Posterior vena cava (tissue), 2 donors: ENCODE measurements around the gene ACOXL. TPM values are rescaled to one million over a fixed set of nuclear protein-coding genes. Genes with fewer than 3 reads are reported as not detected.

Experiments used
- DNase-seq: peaks from one replicate; pipeline ENCODE4 v3.0.0-alpha.2; 2020; ENCODE audit warnings: low spot score
- intact Hi-C, 2 donors: fragments of 100-400 bp; cut with DNase I; formaldehyde crosslinking; loops; one replicate each; pipeline versions ENCODE4 v1.14.1 to v1.14.2; 2022 to 2023
- total RNA-seq, 2 donors: library from RNA; stranded (reverse); fragmentation: NEBNext Ultra II Directional; extraction: Animal tissue kit (Norgen Biotek cat#: 25700); gene quantifications; one replicate each; pipeline ENCODE4 v1.2.1, GENCODE V29; 2021
- donor health status: DM: yes; HTN: yes; CAD: no.
- donor health status: DM: yes; HTN: yes; CAD: no.

Gene ACOXL
- total RNA-seq, 2 donors from 2014 or later, result not detected

- intact Hi-C loops, result no loop called here
- no peak for DNase-seq
Measured at GRCh38 chr2:111011218-111011617, 278.8 kb downstream of the ACOXL start.

GRCh38 chr2:111015283-111015995 lies 283.1 kb downstream of the ACOXL start:
- DNase-seq, result no peak
- intact Hi-C loops, result no loop called here

- intact Hi-C loops, result no loop called here
- no peak for DNase-seq
Measured at GRCh38 chr2:111017034-111017622, 284.8 kb downstream of the ACOXL start.

GRCh38 chr2:111017909-111018308 lies 285.5 kb downstream of the ACOXL start:
- no peak for DNase-seq
- intact Hi-C loops, result no loop called here

- intact Hi-C loops, result no loop called here
- no peak for DNase-seq
Measured at GRCh38 chr2:111019381-111019780, 287.0 kb downstream of the ACOXL start.

GRCh38 chr2:111022633-111023032 lies 290.3 kb downstream of the ACOXL start:
- no peak for DNase-seq
- intact Hi-C loops, result loop anchor here in 1 of 2 donors (5.0 kb wide), 1 partner anchor 175 kb away; no protein-coding TSS in a partner anchor

GRCh38 chr2:111024496-111024895 lies 292.1 kb downstream of the ACOXL start:
- intact Hi-C loops, result loop anchor here in 1 of 2 donors (5.0 kb wide), 1 partner anchor 173 kb away; no protein-coding TSS in a partner anchor
- no peak for DNase-seq

- DNase-seq, result no peak
- intact Hi-C loops, result no loop called here
Measured at GRCh38 chr2:111025288-111025687, 292.9 kb downstream of the ACOXL start.

GRCh38 chr2:111028720-111029119 lies 296.3 kb downstream of the ACOXL start:
- intact Hi-C loops, result no loop called here
- DNase-seq, result no peak

- intact Hi-C loops, result no loop called here
- no peak for DNase-seq
Measured at GRCh38 chr2:111029181-111029927, 297.0 kb downstream of the ACOXL start.

- no peak for DNase-seq
Measured at GRCh38 chr2:111030260-111030891, 298.0 kb downstream of the ACOXL start.

GRCh38 chr2:111030945-111031344 lies 298.6 kb downstream of the ACOXL start:
- intact Hi-C loops, result no loop called here
- DNase-seq, result no peak

More at GRCh38 chr2:111030260-111030891, 298.0 kb downstream of the ACOXL start:
- intact Hi-C loops, result no loop called here

- intact Hi-C loops, result no loop called here
- no peak for DNase-seq
Measured at GRCh38 chr2:111031546-111032478, 299.4 kb downstream of the ACOXL start.

GRCh38 chr2:111032721-111033429 lies 300.5 kb downstream of the ACOXL start:
- no peak for DNase-seq
- intact Hi-C loops, result no loop called here

- no peak for DNase-seq
- intact Hi-C loops, result no loop called here
Measured at GRCh38 chr2:111034146-111034545, 301.8 kb downstream of the ACOXL start.

GRCh38 chr2:111034606-111035005 lies 302.2 kb downstream of the ACOXL start:
- intact Hi-C loops, result no loop called here
- DNase-seq, result no peak

GRCh38 chr2:111035830-111036441 lies 303.6 kb downstream of the ACOXL start:
- intact Hi-C loops, result no loop called here
- DNase-seq, result no peak

- intact Hi-C loops, result no loop called here
Measured at GRCh38 chr2:111037128-111037527, 304.8 kb downstream of the ACOXL start.

More at GRCh38 chr2:111037128-111037527, 304.8 kb downstream of the ACOXL start:
- no peak for DNase-seq
